Astrocyte (in vitro differentiated cells and primary cell): ENCODE measurements around the gene PLPPR3. TPM values are rescaled to one million over a fixed set of nuclear protein-coding genes. Genes with fewer than 3 reads are reported as not detected.

Experiments
- DNase-seq: peaks from one replicate; pipeline ENCODE4 v3.0.0-alpha.2; 2010; ENCODE audit warnings: low read depth
- FAIRE-seq: peaks from 2 replicates; lab custom pipeline; 2011; peaks lifted over from hg19 to GRCh38; lab: Jason Lieb, UNC
- H2AFZ ChIP-seq: 2 replicates; pipeline ENCODE4 v1.6.0; 2012; ENCODE audit warnings: low read depth, low read length, inconsistent platforms
- H3K27ac ChIP-seq: 2 replicates; pipeline ENCODE4 v1.5.1; 2011; ENCODE audit warnings: low read depth, low read length, inconsistent platforms
- H3K27me3 ChIP-seq: 2 replicates; pipeline ENCODE4 v1.6.0; 2011; ENCODE audit warnings: low read length, inconsistent platforms; ENCODE audit not compliant: insufficient read depth
- H3K36me3 ChIP-seq: 2 replicates; pipeline ENCODE4 v1.5.1; 2011; ENCODE audit warnings: low read length, inconsistent platforms; ENCODE audit not compliant: insufficient read depth
- H3K4me1 ChIP-seq: 2 replicates; pipeline ENCODE4 v1.5.1; 2011; ENCODE audit warnings: low read length, inconsistent platforms; ENCODE audit not compliant: insufficient read depth
- H3K4me2 ChIP-seq: 2 replicates; pipeline ENCODE4 v1.6.0; 2012; ENCODE audit warnings: low read length, inconsistent platforms
- H3K4me3 ChIP-seq: 2 replicates; pipeline ENCODE4 v1.5.1; 2011; ENCODE audit warnings: low read depth, mild to moderate bottlenecking, low read length, inconsistent platforms; ENCODE audit not compliant: insufficient read depth
- H3K79me2 ChIP-seq: 2 replicates; pipeline ENCODE4 v1.6.0; 2012; ENCODE audit warnings: mild to moderate bottlenecking, low read length, inconsistent platforms; ENCODE audit not compliant: insufficient read depth
- H3K9ac ChIP-seq: 2 replicates; pipeline ENCODE4 v1.6.0; 2012; ENCODE audit warnings: mild to moderate bottlenecking, low read length, inconsistent platforms
- H3K9me3 ChIP-seq: 2 replicates; pipeline ENCODE4 v1.5.1; 2012; ENCODE audit warnings: low read depth, mild to moderate bottlenecking, low read length, inconsistent platforms; ENCODE audit not compliant: insufficient read depth
- H4K20me1 ChIP-seq: 2 replicates; pipeline ENCODE4 v1.6.0; 2012; ENCODE audit warnings: low read length, inconsistent platforms; ENCODE audit not compliant: insufficient read depth
- H3K27ac Mint-ChIP-seq: one replicate; pipeline ENCODE4 v1.8.0; 2021; ENCODE audit warnings: mild to moderate bottlenecking, mixed read lengths; ENCODE audit not compliant: unreplicated experiment
- H3K27me3 Mint-ChIP-seq: one replicate; pipeline ENCODE4 v1.8.0; 2021; ENCODE audit warnings: low read depth, mixed read lengths; ENCODE audit not compliant: unreplicated experiment
- H3K36me3 Mint-ChIP-seq: one replicate; pipeline ENCODE4 v1.8.0; 2021; ENCODE audit warnings: low read depth, mixed read lengths; ENCODE audit not compliant: unreplicated experiment
- H3K4me1 Mint-ChIP-seq: one replicate; pipeline ENCODE4 v1.8.0; 2021; ENCODE audit warnings: low read depth, mixed read lengths; ENCODE audit not compliant: unreplicated experiment
- H3K4me3 Mint-ChIP-seq: one replicate; pipeline ENCODE4 v1.8.0; 2021; ENCODE audit warnings: mild to moderate bottlenecking, moderate library complexity, mixed read lengths; ENCODE audit not compliant: unreplicated experiment
- H3K9me3 Mint-ChIP-seq: one replicate; pipeline ENCODE4 v1.8.0; 2021; ENCODE audit warnings: mild to moderate bottlenecking, mixed read lengths; ENCODE audit not compliant: unreplicated experiment
- CTCF ChIP-seq: IDR thresholded peaks from 2 replicates; pipeline ENCODE4 v1.5.1; 2011; ENCODE audit warnings: low read depth, mild to moderate bottlenecking, inconsistent platforms, low read length, moderate library complexity; ENCODE audit not compliant: insufficient read depth
- EZH2 ChIP-seq: IDR thresholded peaks from 2 replicates; pipeline ENCODE4 v1.6.1; 2012; ENCODE audit warnings: mild to moderate bottlenecking, low read length, inconsistent platforms; ENCODE audit not compliant: insufficient read depth
- total RNA-seq: library from RNA; stranded (reverse); gene quantifications from 2 replicates; pipeline ENCODE4 v1.2.1, GENCODE V29; 2021

Gene PLPPR3
- total RNA-seq, 1 donor from 2014 or later, result 36.5 TPM

- H3K79me2 ChIP-seq, result no peaks in the 10 kb centered on the region
- Mint-ChIP-seq H3K27me3 (peaks cover 10% of the 10 kb centered on the region), H3K4me3 (peak overlapping the region; percentile 45), H3K27ac (no peak overlapping the region), H3K9me3 (no peaks in the 10 kb centered on the region), H3K36me3 (no peaks in the 10 kb centered on the region), H3K4me1 (no peaks in the 10 kb centered on the region)
- H3K9me3 ChIP-seq, result no peaks in the 10 kb centered on the region
- no peaks in the 10 kb centered on the region for H3K4me1 ChIP-seq
- TF ChIP-seq EZH2 (no peak), CTCF (no peak)
- no peak overlapping the region for H2AFZ ChIP-seq
- H3K36me3 ChIP-seq, result no peaks in the 10 kb centered on the region
- H3K27ac ChIP-seq, result no peak overlapping the region
- FAIRE-seq, result no peak
- no peak overlapping the region for H3K9ac ChIP-seq
- no peaks in the 10 kb centered on the region for H4K20me1 ChIP-seq
- no peak overlapping the region for H3K4me2 ChIP-seq
- H3K27me3 ChIP-seq, result peaks cover 3% of the 10 kb centered on the region
- DNase-seq, result no peak
- no peak overlapping the region for H3K4me3 ChIP-seq
Observed at GRCh38 chr19:834216-834615, 12.5 kb upstream of the PLPPR3 start.

GRCh38 chr19:831407-832369 is 9.9 kb upstream of the PLPPR3 start:
- Histone ChIP-seq H3K79me2 (no peaks in the 10 kb centered on the region), H3K4me2 (no peak overlapping the region), H4K20me1 (no peaks in the 10 kb centered on the region), H3K36me3 (no peaks in the 10 kb centered on the region), H3K9me3 (no peaks in the 10 kb centered on the region), H3K4me1 (no peaks in the 10 kb centered on the region), H3K27ac (no peak overlapping the region), H2AFZ (no peak overlapping the region), H3K4me3 (no peak overlapping the region), H3K9ac (no peak overlapping the region), H3K27me3 (no peaks in the 10 kb centered on the region)
- Mint-ChIP-seq H3K36me3 (no peaks in the 10 kb centered on the region), H3K27ac (no peak overlapping the region), H3K4me3 (no peak overlapping the region), H3K9me3 (no peaks in the 10 kb centered on the region), H3K27me3 (peaks cover 7% of the 10 kb centered on the region), H3K4me1 (no peaks in the 10 kb centered on the region)
- TF ChIP-seq CTCF (no peak), EZH2 (no peak)
- DNase-seq, result no peak
- no peak for FAIRE-seq
